MCF 10A (cell line): ENCODE measurements around the gene DICER1. TPM values are rescaled to one million over a fixed set of nuclear protein-coding genes. Genes with fewer than 3 reads are reported as not detected.

ENCODE experiments used
- BruUV-seq: library from RNA; stranded (reverse); fragments of 400-500 nt; replicated peaks from 2 replicates; lab custom pipeline; 2021; lab: Mats Ljungman, UMichigan
- CTCF ChIA-PET: fragments of 300-600 bp; sonication (Branson Sonifier 250); formaldehyde crosslinking; extraction: SDS; loops from one replicate; lab custom pipeline; 2021; ENCODE audit warnings: antibody characterized with exemption, inconsistent platforms; lab: Yijun Ruan, JAX
- POLR2A ChIA-PET: fragments of 300-600, 350-650 bp; sonication (Branson Sonifier 250); formaldehyde crosslinking; extraction: SDS; loops from one replicate; lab custom pipeline; 2020; ENCODE audit warnings: antibody characterized with exemption, inconsistent platforms; lab: Yijun Ruan, JAX
- DNase-seq: peaks from one replicate; pipeline ENCODE4 v3.0.0-alpha.2; 2018; ENCODE audit not compliant: unreplicated experiment
- H3K27ac Mint-ChIP-seq: one replicate; pipeline ENCODE4 v1.8.0; 2022; ENCODE audit warnings: mild to moderate bottlenecking, low read depth, mixed read lengths; ENCODE audit not compliant: unreplicated experiment
- H3K27me3 Mint-ChIP-seq: one replicate; pipeline ENCODE4 v1.8.0; 2022; ENCODE audit warnings: mixed read lengths; ENCODE audit not compliant: insufficient read depth, unreplicated experiment
- H3K36me3 Mint-ChIP-seq: one replicate; pipeline ENCODE4 v1.8.0; 2022; ENCODE audit warnings: mild to moderate bottlenecking, moderate library complexity, mixed read lengths; ENCODE audit not compliant: insufficient read depth, unreplicated experiment
- H3K4me1 Mint-ChIP-seq: one replicate; pipeline ENCODE4 v1.8.0; 2022; ENCODE audit warnings: mixed read lengths; ENCODE audit not compliant: insufficient read depth, unreplicated experiment
- H3K4me3 Mint-ChIP-seq: one replicate; pipeline ENCODE4 v1.8.0; 2022; ENCODE audit warnings: mild to moderate bottlenecking, moderate library complexity, mixed read lengths; ENCODE audit not compliant: unreplicated experiment
- H3K9me3 Mint-ChIP-seq: one replicate; pipeline ENCODE4 v1.8.0; 2022; ENCODE audit warnings: mixed read lengths; ENCODE audit not compliant: unreplicated experiment
- CTCF ChIP-seq: fragments of 200-600 bp; IDR thresholded peaks from one replicate; pipeline ENCODE4 v1.8.0; 2022; ENCODE audit warnings: antibody characterized with exemption, mild to moderate bottlenecking; ENCODE audit not compliant: unreplicated experiment
- intact Hi-C: fragments of 100-400 bp; cut with micrococcal nuclease; formaldehyde crosslinking; loops from 2 replicates; pipeline ENCODE4 v1.14.1; 2022
- total RNA-seq: library from RNA; stranded (reverse); gene quantifications from 2 replicates; pipeline ENCODE4 v1.2.3, GENCODE V29; 2022

Gene DICER1
- total RNA-seq, 1 experiment from 2014 or later, result 35.6 TPM

DNA sequence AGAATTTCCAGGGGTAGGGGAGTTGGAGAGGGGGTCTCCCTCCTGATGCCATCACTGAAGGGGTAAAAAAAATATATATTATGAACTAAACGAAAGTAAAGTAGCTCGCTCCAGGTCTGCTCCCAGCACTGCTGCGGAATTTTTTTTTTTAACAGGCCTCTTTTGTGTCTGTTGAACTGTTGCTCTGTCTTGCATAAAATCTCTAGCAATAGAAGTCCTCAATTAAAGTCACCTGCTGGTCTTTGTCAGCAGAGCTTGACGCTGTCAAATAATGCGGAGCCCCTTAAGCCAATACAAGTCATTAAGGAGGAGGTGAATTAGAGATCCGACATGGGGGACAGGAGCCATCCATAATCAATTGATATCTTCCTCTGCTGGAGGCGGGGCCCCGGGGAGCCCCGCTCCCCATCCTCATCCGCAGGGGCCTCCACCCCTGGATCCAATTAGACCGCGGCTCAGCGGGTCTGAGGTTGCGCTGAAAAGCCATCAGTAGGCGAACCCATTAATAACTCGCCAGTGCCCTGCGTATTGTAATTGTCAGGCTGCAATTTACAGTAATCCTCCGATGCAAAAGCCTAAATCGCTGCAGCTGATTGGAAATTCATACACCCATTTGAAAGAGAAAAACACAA, 85.6 kb downstream of the DICER1 start:
- no peak for TF ChIP-seq CTCF
- no peak for DNase-seq
- intact Hi-C loops, result no loop called here
- Mint-ChIP-seq H3K27ac (no peak overlapping the region), H3K36me3 (no peaks in the 10 kb centered on the region), H3K9me3 (no peaks in the 10 kb centered on the region), H3K4me3 (no peak overlapping the region), H3K27me3 (peaks cover 11% of the 10 kb centered on the region), H3K4me1 (no peaks in the 10 kb centered on the region)
- ChIA-PET POLR2A (no interaction called here), CTCF (interaction anchor here (0.7 kb wide), 1 partner anchor 168 kb away, joined by 3 read pairs; no protein-coding TSS in a partner anchor)
- BruUV-seq, result no TSS peak

- H3K4me3 Mint-ChIP-seq, result no peak overlapping the region
- no peaks in the 10 kb centered on the region for H3K9me3 Mint-ChIP-seq
- intact Hi-C loops, result no loop called here
- POLR2A ChIA-PET, result no interaction called here
- peaks cover 11% of the 10 kb centered on the region for H3K27me3 Mint-ChIP-seq
- CTCF ChIA-PET, result no interaction called here
- H3K27ac Mint-ChIP-seq, result no peak overlapping the region
- no peak for TF ChIP-seq CTCF
- DNase-seq, result no peak
- no peaks in the 10 kb centered on the region for H3K4me1 Mint-ChIP-seq
- H3K36me3 Mint-ChIP-seq, result no peaks in the 10 kb centered on the region
- no TSS peak for BruUV-seq
These were observed 86.4 kb downstream of the DICER1 start for GRCh38 chr14:95070748-95071435.

- no peaks in the 10 kb centered on the region for H3K36me3 Mint-ChIP-seq
- no TSS peak for BruUV-seq
- no peak overlapping the region for H3K4me3 Mint-ChIP-seq
- no peak for TF ChIP-seq CTCF
- DNase-seq, result no peak
- no peaks in the 10 kb centered on the region for H3K4me1 Mint-ChIP-seq
- CTCF ChIA-PET, result no interaction called here
- POLR2A ChIA-PET, result no interaction called here
- intact Hi-C loops, result no loop called here
- peaks cover 11% of the 10 kb centered on the region for H3K27me3 Mint-ChIP-seq
- no peaks in the 10 kb centered on the region for H3K9me3 Mint-ChIP-seq
- no peak overlapping the region for H3K27ac Mint-ChIP-seq
These were observed 87.8 kb downstream of the DICER1 start for GRCh38 chr14:95069547-95069946.

GRCh38 chr14:95069018-95069417, 88.3 kb downstream of the DICER1 start:
- BruUV-seq, result no TSS peak
- H3K9me3 Mint-ChIP-seq, result no peaks in the 10 kb centered on the region
- no peak for TF ChIP-seq CTCF
- no peak overlapping the region for H3K27ac Mint-ChIP-seq
- intact Hi-C loops, result no loop called here
- peaks cover 11% of the 10 kb centered on the region for H3K27me3 Mint-ChIP-seq
- no peaks in the 10 kb centered on the region for H3K36me3 Mint-ChIP-seq
- H3K4me3 Mint-ChIP-seq, result no peak overlapping the region
- POLR2A ChIA-PET, result no interaction called here
- CTCF ChIA-PET, result no interaction called here
- DNase-seq, result no peak
- no peaks in the 10 kb centered on the region for H3K4me1 Mint-ChIP-seq
